Uterus (tissue), 4 donors: Measurements from ENCODE around the gene SLC38A10. TPM values are rescaled to one million over a fixed set of nuclear protein-coding genes. Genes with fewer than 3 reads are reported as not detected.

Experiments used
- DNase-seq, 2 donors: peaks; one replicate each; pipeline ENCODE4 v3.0.0-alpha.2; 2019 to 2020
- H3K27ac ChIP-seq, 2 donors: fragments of 200-600 bp; sonication (generic); 1 replicate in 1 of 2; 2 replicates in 1 of 2; pipeline ENCODE4 v1.5.1; 2016 to 2018
- H3K27me3 ChIP-seq, 2 donors: fragments of 200-600 bp; sonication (generic); one replicate each; pipeline ENCODE4 v1.5.1; 2018 to 2019; ENCODE audit warnings: control low read depth in 1 of 2
- H3K36me3 ChIP-seq, 2 donors: fragments of 200-600 bp; sonication (generic); one replicate each; pipeline ENCODE4 v1.5.1; 2019; ENCODE audit warnings: control low read depth in 1 of 2
- H3K4me1 ChIP-seq, 2 donors: fragments of 200-600 bp; sonication (generic); one replicate each; pipeline ENCODE4 v1.5.1; 2018 to 2019; ENCODE audit warnings: control low read depth in 1 of 2
- H3K4me3 ChIP-seq, 2 donors: fragments of 200-600 bp; sonication (generic); 1 replicate in 1 of 2; 2 replicates in 1 of 2; pipeline ENCODE4 v1.5.1; 2018 to 2019; ENCODE audit warnings: mild to moderate bottlenecking in 1 of 2
- H3K9me3 ChIP-seq, 2 donors: fragments of 200-600 bp; sonication (generic); one replicate each; pipeline ENCODE4 v1.5.1; 2019; ENCODE audit warnings: control low read depth in 1 of 2
- CTCF ChIP-seq, 4 experiments: fragments of 200-600 bp in 2 of 4; fragments of 450-650 bp in 2 of 4; sonication (generic) in 2 of 4; IDR thresholded peaks; one replicate each; pipeline ENCODE4 v1.5.1; 2016 to 2019; ENCODE audit warnings: antibody characterized with exemption in 4 of 4, mild to moderate bottlenecking in 2 of 4, moderate library complexity in 1 of 4
- POLR2A ChIP-seq, 2 donors: fragments of 450-650 bp; IDR thresholded peaks; one replicate each; pipeline ENCODE4 v1.6.1; 2016; ENCODE audit warnings: antibody characterized with exemption in 2 of 2, mild to moderate bottlenecking in 1 of 2, moderate library complexity in 1 of 2
- intact Hi-C: fragments of 100-400 bp; cut with DNase I; formaldehyde crosslinking; loops from one replicate; pipeline ENCODE4 v1.15.1; 2023; ENCODE audit warnings: low total_unique reads
- total RNA-seq, 4 donors: library from RNA; depleted of rRNA in 3 of 4; stranded (reverse); fragments of >200 nt in 3 of 4; gene quantifications; one replicate each; pipeline versions ENCODE4 v1.1.0 to v1.2.4, GENCODE V29; 2014 to 2023
- donor health status: DM: yes; HTN: yes; CAD: no.

The SLC38A10 gene
- total RNA-seq, 4 donors from 2014 or later = 50.7 to 55.4 (median 53.3) TPM

- no peaks in the 10 kb centered on the region for H3K9me3 ChIP-seq
- DNase-seq = no peak
- no peaks in the 10 kb centered on the region for H3K36me3 ChIP-seq
- intact Hi-C loops = no loop called here
- H3K27me3 ChIP-seq = no peaks in the 10 kb centered on the region
- TF ChIP-seq CTCF (IDR thresholded peaks at IDR 0.05) (no peak), POLR2A (IDR thresholded peaks at IDR 0.05) (no peak)
- H3K4me3 ChIP-seq = no peak overlapping the region
- no peak overlapping the region for H3K27ac ChIP-seq
- peaks cover 4 to 15% of the 10 kb centered on the region in 2 donors for H3K4me1 ChIP-seq
Measured at GRCh38 chr17:81324851-81325713, 30.0 kb upstream of the SLC38A10 start.

- Histone ChIP-seq H3K27me3 (no peaks in the 10 kb centered on the region), H3K36me3 (no peaks in the 10 kb centered on the region), H3K4me3 (no peak overlapping the region), H3K4me1 (peaks cover 0 to 10% of the 10 kb centered on the region in 2 donors), H3K9me3 (no peaks in the 10 kb centered on the region), H3K27ac (no peak overlapping the region)
- intact Hi-C loops = no loop called here
- no peak for DNase-seq
- TF ChIP-seq CTCF (IDR thresholded peaks at IDR 0.05) (no peak), POLR2A (IDR thresholded peaks at IDR 0.05) (no peak)
Measured at GRCh38 chr17:81324177-81324850, 29.2 kb upstream of the SLC38A10 start.

GRCh38 chr17:81323411-81323868 lies 28.3 kb upstream of the SLC38A10 start:
- no peak for TF ChIP-seq POLR2A (IDR thresholded peaks at IDR 0.05)
- no peak for TF ChIP-seq CTCF (IDR thresholded peaks at IDR 0.05)
- Histone ChIP-seq H3K9me3 (no peaks in the 10 kb centered on the region), H3K4me3 (no peak overlapping the region), H3K27ac (no peak overlapping the region), H3K36me3 (no peaks in the 10 kb centered on the region), H3K27me3 (no peaks in the 10 kb centered on the region), H3K4me1 (peaks cover 0 to under 1% of the 10 kb centered on the region in 2 donors)
- intact Hi-C loops = no loop called here
- no peak for DNase-seq

- Histone ChIP-seq H3K4me3 (no peak overlapping the region), H3K36me3 (no peaks in the 10 kb centered on the region), H3K27ac (no peak overlapping the region), H3K27me3 (no peaks in the 10 kb centered on the region), H3K9me3 (no peaks in the 10 kb centered on the region), H3K4me1 (no peaks in the 10 kb centered on the region)
- no peak for DNase-seq
- TF ChIP-seq POLR2A (IDR thresholded peaks at IDR 0.05) (no peak), CTCF (IDR thresholded peaks at IDR 0.05) (no peak)
- intact Hi-C loops = no loop called here
Measured at GRCh38 chr17:81323083-81323369, 27.9 kb upstream of the SLC38A10 start.
